GM12878 (cell line): Measurements from ENCODE around the gene EPAS1. TPM values are rescaled to one million over a fixed set of nuclear protein-coding genes. Genes with fewer than 3 reads are reported as not detected.

Experiments used
- ATAC-seq: fragments of 200-7000 bp; cut with Tn5 transposase; 3 replicates; pipeline ENCODE4 v1.9.1; 2020; ENCODE audit warnings: mild to moderate bottlenecking, moderate library complexity
- BruUV-seq: library from RNA; stranded (reverse); fragments of 400-500 nt; replicated peaks from 2 replicates; lab custom pipeline; 2021; lab: Mats Ljungman, UMichigan
- CTCF ChIA-PET: fragments of 300-600 bp; sonication (Branson Sonifier 250); formaldehyde crosslinking; extraction: SDS; loops from one replicate; lab custom pipeline; 2021; ENCODE audit warnings: inconsistent platforms; lab: Yijun Ruan, JAX
- POLR2A ChIA-PET: fragments of 350-600 bp; formaldehyde crosslinking; extraction: SDS; loops from one replicate; lab custom pipeline; 2021; ENCODE audit warnings: inconsistent platforms; lab: Charles Lee
- RAD21 ChIA-PET: fragments of 300-600 bp; sonication (Branson Sonifier 250); formaldehyde crosslinking; loops from one replicate; lab custom pipeline; 2023; ENCODE audit warnings: antibody characterized with exemption; ENCODE audit not compliant: unreplicated experiment; lab: Charles Lee
- SMC1A ChIA-PET: fragments of 300-600 bp; sonication (Branson Sonifier 250); formaldehyde crosslinking; loops from one replicate; lab custom pipeline; 2023; ENCODE audit not compliant: unreplicated experiment, uncharacterized antibody; lab: Charles Lee
- DNase-seq: peaks from one replicate; pipeline ENCODE4 v3.0.0-alpha.2; 2011; ENCODE audit warnings: low read depth, low spot score
- FAIRE-seq: peaks from 3 replicates; lab custom pipeline; 2011; peaks lifted over from hg19 to GRCh38; lab: Jason Lieb, UNC
- H2AFZ ChIP-seq: 2 replicates; pipeline ENCODE4 v1.6.0; 2011; ENCODE audit warnings: low read depth, low read length, control low read depth; ENCODE audit not compliant: control insufficient read depth
- H3K27ac ChIP-seq: 2 replicates; pipeline ENCODE4 v1.5.1; 2011; ENCODE audit warnings: control low read depth; ENCODE audit not compliant: control insufficient read depth, insufficient read depth
- H3K27me3 ChIP-seq, 2 experiments: replicated peaks in 1 of 2; 2 replicates each; pipeline versions ENCODE4 v1.6.0 to v1.6.1; 2011; ENCODE audit warnings: low read length in 1 of 2; ENCODE audit not compliant: control insufficient read depth in 2 of 2, insufficient read depth in 2 of 2
- H3K36me3 ChIP-seq, 2 experiments: 2 replicates each; pipeline ENCODE4 v1.5.1; 2011; ENCODE audit warnings: low read length in 1 of 2; ENCODE audit not compliant: control insufficient read depth in 2 of 2, insufficient read depth in 2 of 2
- H3K4me1 ChIP-seq: 2 replicates; pipeline ENCODE4 v1.6.1; 2011; ENCODE audit warnings: mild to moderate bottlenecking, low read length, moderate library complexity, mixed read lengths; ENCODE audit not compliant: control insufficient read depth, insufficient read depth
- H3K4me2 ChIP-seq: 2 replicates; pipeline ENCODE4 v1.6.0; 2011; ENCODE audit warnings: control low read depth; ENCODE audit not compliant: control insufficient read depth, insufficient read depth
- H3K4me3 ChIP-seq: fragments of 200-600 bp; sonication (generic); 2 replicates; pipeline ENCODE4 v1.5.1; 2016
- H3K79me2 ChIP-seq: 2 replicates; pipeline ENCODE4 v1.6.0; 2011; ENCODE audit warnings: low read length; ENCODE audit not compliant: control insufficient read depth, insufficient read depth
- H3K9ac ChIP-seq: 2 replicates; pipeline ENCODE4 v1.8.0; 2011; ENCODE audit warnings: low read length, control low read depth, mixed read lengths; ENCODE audit not compliant: control insufficient read depth, insufficient read depth
- H3K9me3 ChIP-seq: replicated peaks from 3 replicates; pipeline ENCODE4 v1.5.1; 2011; ENCODE audit warnings: mild to moderate bottlenecking, low read length; ENCODE audit not compliant: control insufficient read depth, insufficient read depth
- H4K20me1 ChIP-seq: 2 replicates; pipeline ENCODE4 v1.6.0; 2011; ENCODE audit not compliant: control insufficient read depth, insufficient read depth
- ATF2 ChIP-seq: IDR thresholded peaks from 2 replicates; pipeline ENCODE4 v1.6.1; 2012; ENCODE audit warnings: low read length, inconsistent platforms
- ATF3 ChIP-seq: IDR thresholded peaks from 2 replicates; pipeline ENCODE4 v1.6.1; 2011; ENCODE audit warnings: low read depth, mild to moderate bottlenecking, low read length, moderate library complexity, borderline replicate concordance; ENCODE audit errors: extremely low read depth
- BACH1 ChIP-seq: fragments of 450-650 bp; IDR thresholded peaks from 2 replicates; pipeline ENCODE4 v1.6.1; 2017; ENCODE audit warnings: mild to moderate bottlenecking, borderline replicate concordance
- E2F8 ChIP-seq: fragments of 450-650 bp; IDR thresholded peaks from 2 replicates; pipeline ENCODE4 v1.6.1; 2018; ENCODE audit warnings: mild to moderate bottlenecking, low read depth, moderate library complexity; ENCODE audit not compliant: partially characterized antibody
- FOS ChIP-seq: IDR thresholded peaks from 3 replicates; pipeline ENCODE4 v1.6.1; 2011; ENCODE audit warnings: borderline replicate concordance; ENCODE audit not compliant: insufficient read length; ENCODE audit errors: extremely low read depth
- IKZF1 ChIP-seq: fragments of 450-650 bp; conservative IDR thresholded peaks from 2 replicates; pipeline ENCODE4 v1.6.1; 2017; ENCODE audit warnings: antibody characterized with exemption, mild to moderate bottlenecking
- NFIC ChIP-seq: IDR thresholded peaks from 2 replicates; pipeline ENCODE4 v1.6.1; 2012; ENCODE audit warnings: low read depth, mild to moderate bottlenecking, inconsistent platforms, low read length, moderate library complexity
- NFXL1 ChIP-seq: fragments of 450-650 bp; IDR thresholded peaks from 2 replicates; pipeline ENCODE4 v1.6.1; 2017; ENCODE audit warnings: antibody characterized with exemption, mild to moderate bottlenecking, borderline replicate concordance
- POLR2AphosphoS5 ChIP-seq: IDR thresholded peaks from 2 replicates; pipeline ENCODE4 v1.6.1; 2011; ENCODE audit warnings: mild to moderate bottlenecking, low read length, inconsistent platforms
- RELB ChIP-seq: fragments of 450-650 bp; IDR thresholded peaks from 2 replicates; pipeline ENCODE4 v1.6.1; 2017; ENCODE audit warnings: low read depth, mild to moderate bottlenecking, moderate library complexity
- SREBF2 ChIP-seq: IDR thresholded peaks from 2 replicates; pipeline ENCODE4 v1.6.1; 2012; ENCODE audit warnings: mild to moderate bottlenecking, low read length
- STAT3 ChIP-seq: IDR thresholded peaks from 2 replicates; pipeline ENCODE4 v1.6.1; 2011; ENCODE audit warnings: low read depth, low read length, improper control_type of control experiment
- TCF3 ChIP-seq: IDR thresholded peaks from 2 replicates; pipeline ENCODE4 v1.6.1; 2012; ENCODE audit warnings: low read depth, mild to moderate bottlenecking, low read length, borderline replicate concordance; ENCODE audit not compliant: insufficient read depth
- TCF7 ChIP-seq: IDR thresholded peaks from 2 replicates; pipeline ENCODE4 v1.6.1; 2014; ENCODE audit warnings: antibody characterized with exemption, borderline replicate concordance
- ZNF274 ChIP-seq: IDR thresholded peaks from one replicate; pipeline ENCODE4 v1.8.0; 2011; ENCODE audit not compliant: insufficient read length, insufficient read depth
- ZNF384 ChIP-seq: IDR thresholded peaks from 2 replicates; pipeline ENCODE4 v1.6.1; 2012; ENCODE audit warnings: low read depth, mild to moderate bottlenecking, low read length, improper control_type of control experiment, borderline replicate concordance
- WGBS: methylation state at CpG from one replicate; pipeline ENCODE4 v1.1.6; 2016; ENCODE audit warnings: low lambda C conversion rate; ENCODE audit not compliant: insufficient replicate concordance, insufficient coverage; ENCODE audit errors: missing lambda C conversion rate; 5-methylcytosine and 5-hydroxymethylcytosine counted together
- in situ Hi-C: fragments of 300-500 bp; cut with MboI; formaldehyde crosslinking; loops from 9 replicates; pipeline ENCODE4 v1.14.3; 2018; ENCODE audit warnings: mixed read lengths
- intact Hi-C: fragments of 100-400 bp; cut with micrococcal nuclease; formaldehyde crosslinking; loops from one replicate; pipeline ENCODE4 v1.14.2; 2022; ENCODE audit not compliant: unreplicated experiment
- polyA plus RNA-seq, 11 experiments: library from polyadenylated mRNA; depleted of rRNA in 4 of 11; unstranded in 6 of 11; stranded (reverse) in 5 of 11; fragments of >200 nt; fragmentation: Nextera tagmentation in 4 of 11; fragmentation: Illumina TruSeq in 1 of 11; extraction: Ambion mirVana in 4 of 11; extraction: Trizol in 1 of 11; gene quantifications; 1 replicate in 1 of 11; 2 replicates in 10 of 11; pipeline versions ENCODE4 v1.2.1 to v1.2.3, GENCODE V29; 2011 to 2016; ENCODE audit warnings: inconsistent platforms in 2 of 11, missing spikeins in 2 of 11, low read depth in 1 of 11
- total RNA-seq, 4 experiments: library from RNA; depleted of rRNA in 3 of 4; stranded (reverse); fragments of >200 nt in 3 of 4; fragmentation: Illumina TruSeq in 1 of 4; extraction: Trizol in 1 of 4; gene quantifications; 2 replicates each; pipeline versions ENCODE4 v1.2.1 to v1.2.3, GENCODE V29; 2013 to 2021

The EPAS1 gene
- total and polyA plus RNA-seq, 10 of the 15 experiments (the other 5 are each of a cell fraction or from before 2014, with no cell fraction given): 0.11 to 22.0 (median 1.3) TPM; not detected in 1

GRCh38 chr2:46306988-46307655 lies 9.9 kb downstream of the EPAS1 start:
- Histone ChIP-seq H3K27ac (no peak overlapping the region), H2AFZ (no peak overlapping the region), H3K4me1 (no peaks in the 10 kb centered on the region), H4K20me1 (no peaks in the 10 kb centered on the region), H3K4me3 (no peak overlapping the region), H3K79me2 (no peaks in the 10 kb centered on the region), H3K9me3 (no peaks in the 10 kb centered on the region; the same call in 2 of the 3 replicates), H3K4me2 (no peak overlapping the region), H3K9ac (no peak overlapping the region), H3K27me3 (peaks cover 0 to 9% of the 10 kb centered on the region in 2 experiments; a peak in 1 of 4 replicates)
- intact Hi-C loops (no loop called here), in situ Hi-C loops (no loop called here)
- POLR2A ChIA-PET: no interaction called here
- 33% methylated on average over 8 of the region's 8 CpGs for WGBS
- BruUV-seq: no TSS peak
- ATAC-seq: no peak
- DNase-seq: no peak
- FAIRE-seq: no peak
- SMC1A ChIA-PET: interaction anchor here (1.3 kb wide), 1 partner anchor 26 kb away, joined by 3 read pairs; no protein-coding TSS in a partner anchor
- CTCF ChIA-PET: interaction anchor here (0.9 to 2.8 kb wide), 3 partner anchors 12 to 72 kb away, joined by 3 to 11 read pairs (median 3); no protein-coding TSS in a partner anchor
- no peak for TF ChIP-seq TCF7
- TF ChIP-seq STAT3: no peak
- no peak for TF ChIP-seq ZNF274
- TF ChIP-seq IKZF1: no peak
- TF ChIP-seq RELB: no peak
- TF ChIP-seq NFXL1: no peak
- no peak for TF ChIP-seq ATF2
- no peak for TF ChIP-seq NFIC
- TF ChIP-seq E2F8: no peak
- TF ChIP-seq ATF3: no peak
- no peak for TF ChIP-seq SREBF2
- TF ChIP-seq TCF3: no peak
- no peak for TF ChIP-seq ZNF384
- TF ChIP-seq BACH1: no peak
- no peak for TF ChIP-seq POLR2AphosphoS5
- no peak for TF ChIP-seq FOS
- TF ChIP-seq, all 136 proteins: peak for 0
- H3K36me3 ChIP-seq: no peaks in the 10 kb centered on the region
- RAD21 ChIA-PET: no interaction called here
